Measurements from ENCODE around the gene OR4X1. TPM values are rescaled to one million over a fixed set of nuclear protein-coding genes. Genes with fewer than 3 reads are reported as not detected.

The OR4X1 gene
- total and polyA plus RNA-seq, 2 donors (not counting 1 experiment from before 2014, with no cell fraction given), result not detected

GRCh38 chr11:48237727-48238126 is 25.9 kb upstream of the OR4X1 start:
- Histone ChIP-seq H3K36me3 (ENCODE audit: control insufficient read depth, insufficient read depth, low read length) (no peaks in the 10 kb centered on the region), H3K27ac (ENCODE audit: insufficient read depth, low read length) (no peak overlapping the region), H3K4me1 (ENCODE audit: control insufficient read depth, extremely low read depth, insufficient read depth, low read length) (no peaks in the 10 kb centered on the region), H3K27me3 (ENCODE audit: control insufficient read depth, insufficient read depth, low read length) (no peaks in the 10 kb centered on the region), H2AFZ (ENCODE audit: low read length) (no peak overlapping the region), H3K9me3 (ENCODE audit: control insufficient read depth, insufficient read depth, low read depth, low read length) (no peaks in the 10 kb centered on the region), H3K9ac (ENCODE audit: insufficient read depth, low read length) (no peak overlapping the region), H3K79me2 (ENCODE audit: control insufficient read depth, insufficient read depth, low read length) (no peaks in the 10 kb centered on the region), H4K20me1 (ENCODE audit: control insufficient read depth, extremely low read depth, insufficient read depth, low read length) (no peaks in the 10 kb centered on the region), H3K4me2 (ENCODE audit: extremely low read depth, insufficient read depth, low read length) (no peak overlapping the region), H3K4me3 (replicated peaks in 1 of 4; ENCODE audit: control extremely low read depth in 1 of 4, insufficient read depth in 1 of 4, low read depth in 3 of 4, low read length in 4 of 4) (no peak overlapping the region)
- TF ChIP-seq CTCF (conservative IDR thresholded peaks at IDR 0.05 in 1 of 2, IDR thresholded peaks at IDR 0.05 in 1 of 2; ENCODE audit: low read depth in 1 of 2, low read length in 2 of 2), result no peak
- TF ChIP-seq EZH2 (IDR thresholded peaks at IDR 0.05; ENCODE audit: low read length, missing control alignments), result no peak
- no peak for DNase-seq (ENCODE audit: low read depth in 2 of 2)

GRCh38 chr11:48242501-48242900 is 21.2 kb upstream of the OR4X1 start:
- H3K4me1 ChIP-seq (ENCODE audit: control insufficient read depth, extremely low read depth, insufficient read depth, low read length), result no peaks in the 10 kb centered on the region
- no peak for DNase-seq (ENCODE audit: low read depth in 2 of 2)
- H2AFZ ChIP-seq (ENCODE audit: low read length), result no peak overlapping the region
- no peaks in the 10 kb centered on the region for H3K27me3 ChIP-seq (ENCODE audit: control insufficient read depth, insufficient read depth, low read length)
- no peaks in the 10 kb centered on the region for H3K36me3 ChIP-seq (ENCODE audit: control insufficient read depth, insufficient read depth, low read length)
- H4K20me1 ChIP-seq (ENCODE audit: control insufficient read depth, extremely low read depth, insufficient read depth, low read length), result no peaks in the 10 kb centered on the region
- no peak overlapping the region for H3K4me2 ChIP-seq (ENCODE audit: extremely low read depth, insufficient read depth, low read length)
- H3K79me2 ChIP-seq (ENCODE audit: control insufficient read depth, insufficient read depth, low read length), result no peaks in the 10 kb centered on the region
- H3K9ac ChIP-seq (ENCODE audit: insufficient read depth, low read length), result no peak overlapping the region
- TF ChIP-seq CTCF (conservative IDR thresholded peaks at IDR 0.05 in 1 of 2, IDR thresholded peaks at IDR 0.05 in 1 of 2; ENCODE audit: low read depth in 1 of 2, low read length in 2 of 2), result no peak
- no peak for TF ChIP-seq EZH2 (IDR thresholded peaks at IDR 0.05; ENCODE audit: low read length, missing control alignments)
- H3K4me3 ChIP-seq (replicated peaks in 1 of 4; ENCODE audit: control extremely low read depth in 1 of 4, insufficient read depth in 1 of 4, low read depth in 3 of 4, low read length in 4 of 4), result no peak overlapping the region
- no peak overlapping the region for H3K27ac ChIP-seq (ENCODE audit: insufficient read depth, low read length)
- no peaks in the 10 kb centered on the region for H3K9me3 ChIP-seq (ENCODE audit: control insufficient read depth, insufficient read depth, low read depth, low read length)

- no peaks in the 10 kb centered on the region for H3K27me3 ChIP-seq (ENCODE audit: control insufficient read depth, insufficient read depth, low read length)
- no peak within 1 kb of the TSS for H3K4me2 ChIP-seq (ENCODE audit: extremely low read depth, insufficient read depth, low read length)
- no peak within 1 kb of the TSS for H3K4me3 ChIP-seq (replicated peaks in 1 of 4; ENCODE audit: control extremely low read depth in 1 of 4, insufficient read depth in 1 of 4, low read depth in 3 of 4, low read length in 4 of 4)
- no peaks in the 10 kb centered on the region for H3K9me3 ChIP-seq (ENCODE audit: control insufficient read depth, insufficient read depth, low read depth, low read length)
- no peak for DNase-seq (ENCODE audit: low read depth in 2 of 2)
- H2AFZ ChIP-seq (ENCODE audit: low read length), result no peak within 1 kb of the TSS
- H3K79me2 ChIP-seq (ENCODE audit: control insufficient read depth, insufficient read depth, low read length), result no peaks in the 10 kb centered on the region
- no peaks in the 10 kb centered on the region for H4K20me1 ChIP-seq (ENCODE audit: control insufficient read depth, extremely low read depth, insufficient read depth, low read length)
- TF ChIP-seq EZH2 (IDR thresholded peaks at IDR 0.05; ENCODE audit: low read length, missing control alignments) (no peak), CTCF (conservative IDR thresholded peaks at IDR 0.05 in 1 of 2, IDR thresholded peaks at IDR 0.05 in 1 of 2; ENCODE audit: low read depth in 1 of 2, low read length in 2 of 2) (no peak)
- H3K9ac ChIP-seq (ENCODE audit: insufficient read depth, low read length), result no peak within 1 kb of the TSS
- no peak within 1 kb of the TSS for H3K27ac ChIP-seq (ENCODE audit: insufficient read depth, low read length)
- no peaks in the 10 kb centered on the region for H3K4me1 ChIP-seq (ENCODE audit: control insufficient read depth, extremely low read depth, insufficient read depth, low read length)
- no peaks in the 10 kb centered on the region for H3K36me3 ChIP-seq (ENCODE audit: control insufficient read depth, insufficient read depth, low read length)
Observed at GRCh38 chr11:48244804-48245203, 18.9 kb upstream of the OR4X1 start, which contains the start of gene OR4X2. Gene OR4X2 (plus strand): TSS chr11:48245104. CDS start chr11:48245104, 0 bp downstream.

Measured in fibroblast of lung (primary cell).